PC-9 (cell line): ENCODE results near the gene TMEM165.

Source experiments
- CTCF ChIP-seq: fragments of 200-600 bp; sonication (generic); conservative IDR thresholded peaks from 2 replicates; pipeline ENCODE4 v1.6.1; 2017; ENCODE audit warnings: mixed run types, antibody characterized with exemption, mild to moderate bottlenecking, moderate library complexity
- EZH2 ChIP-seq: fragments of 200-600 bp; sonication (generic); IDR thresholded peaks from 2 replicates; pipeline ENCODE4 v1.8.0; 2017; ENCODE audit warnings: antibody characterized with exemption, low read depth

DNA sequence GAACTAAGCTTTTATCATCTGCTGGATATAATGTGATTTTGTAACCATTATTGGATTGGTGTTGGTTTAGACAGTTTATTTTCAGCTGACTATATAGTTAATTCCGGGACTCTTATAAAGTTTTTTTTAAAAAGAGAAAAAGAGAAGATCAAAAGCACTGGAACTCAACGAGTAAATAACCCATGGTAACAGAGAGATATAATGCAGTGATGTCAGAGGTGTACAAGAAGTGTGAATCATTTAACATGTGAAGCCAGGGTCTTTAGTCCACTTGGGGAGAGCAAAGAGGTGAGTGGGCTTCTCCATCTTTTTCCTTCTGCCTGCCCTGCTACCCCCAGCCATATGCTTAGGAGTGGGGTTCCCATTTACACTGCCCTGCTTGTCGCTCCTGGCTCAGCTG lies 3.2 kb downstream of the TMEM165 start:
- TF ChIP-seq EZH2, result no peak
- TF ChIP-seq CTCF, result no peak
